GM21360 (cell line): ENCODE results near the gene THAP6.
A peak's percentile ranks its signal among the peaks of the same experiment; 100 is the strongest.
"Not testable (repeated sequence)": the region's sequence is repeated elsewhere in the genome, so short reads cannot be mapped to it uniquely, and the experiment has no call there.

Source experiments
- ATAC-seq: cut with Tn5 transposase; IDR thresholded peaks from one replicate; pipeline ENCODE4 v1.9.1; 2021; ENCODE audit warnings: mild to moderate bottlenecking, moderate library complexity; ENCODE audit not compliant: unreplicated experiment

The THAP6 gene

GRCh38 chr4:75514131-75514948 lies at the start of gene THAP6, which contains the start of gene RCHY1:
TSS of gene THAP6 (plus strand) at chr4:75514473. CDS start at chr4:75515453, 980 bp downstream.
TSS of gene RCHY1 (minus strand) at chr4:75514403. CDS start at chr4:75514286, 117 bp downstream.
- peak; percentile 90 for ATAC-seq

- no peak for ATAC-seq
Observed at GRCh38 chr4:75469896-75470295, 44.4 kb upstream of the THAP6 start.

- ATAC-seq, result no peak
Observed at GRCh38 chr4:75470738-75471137, 43.5 kb upstream of the THAP6 start.

- no peak for ATAC-seq
Observed at GRCh38 chr4:75477201-75477600, 37.1 kb upstream of the THAP6 start.

GRCh38 chr4:75484190-75484589 lies 30.1 kb upstream of the THAP6 start:
- no peak for ATAC-seq

GRCh38 chr4:75490155-75490554 lies 24.1 kb upstream of the THAP6 start:
- ATAC-seq, result no peak

GRCh38 chr4:75494563-75494962 lies 19.7 kb upstream of the THAP6 start:
- ATAC-seq, result no peak

GRCh38 chr4:75495476-75495875 lies 18.8 kb upstream of the THAP6 start:
- no peak for ATAC-seq

- ATAC-seq, result no peak
Observed at GRCh38 chr4:75496406-75496805, 17.9 kb upstream of the THAP6 start.

GRCh38 chr4:75497133-75497532 lies 17.1 kb upstream of the THAP6 start:
- no peak for ATAC-seq

GRCh38 chr4:75498041-75498440 lies 16.2 kb upstream of the THAP6 start:
- ATAC-seq, result no peak

- ATAC-seq, result no peak
Observed at GRCh38 chr4:75499900-75500299, 14.4 kb upstream of the THAP6 start.

GRCh38 chr4:75502671-75503070 lies 11.6 kb upstream of the THAP6 start:
- ATAC-seq, result no peak

- ATAC-seq, result no peak
Observed at GRCh38 chr4:75505630-75506029, 8.6 kb upstream of the THAP6 start.

- ATAC-seq, result not testable (repeated sequence)
Observed at GRCh38 chr4:75509592-75509991, 4.7 kb upstream of the THAP6 start.

GRCh38 chr4:75511841-75512240 lies 2.4 kb upstream of the THAP6 start:
- no peak for ATAC-seq

- no peak for ATAC-seq
Observed at GRCh38 chr4:75512386-75513211, 1.7 kb upstream of the THAP6 start.

GRCh38 chr4:75513526-75514130 lies 645 bp upstream of the THAP6 start:
- no peak for ATAC-seq

- peak; percentile 3 for ATAC-seq
Observed at GRCh38 chr4:75514949-75515612, 808 bp downstream of the THAP6 start.

- ATAC-seq, result no peak
Observed at GRCh38 chr4:75516144-75516543, 1.9 kb downstream of the THAP6 start.

- not testable (repeated sequence) for ATAC-seq
Observed at GRCh38 chr4:75519452-75519851, 5.2 kb downstream of the THAP6 start.
